ENCODE data around the gene SERINC4.
"Not testable (repeated sequence)": the region's sequence is repeated elsewhere in the genome, so short reads cannot be mapped to it uniquely, and the experiment has no call there.

Gene SERINC4

GRCh38 chr15:43799945-43800285 lies at the start of gene SERINC4:
SERINC4 (minus strand) TSS chr15:43800220; CDS start chr15:43799986, 234 bp downstream.
- no peak for DNase-seq (ENCODE audit: low read depth in 2 of 2)

DNA sequence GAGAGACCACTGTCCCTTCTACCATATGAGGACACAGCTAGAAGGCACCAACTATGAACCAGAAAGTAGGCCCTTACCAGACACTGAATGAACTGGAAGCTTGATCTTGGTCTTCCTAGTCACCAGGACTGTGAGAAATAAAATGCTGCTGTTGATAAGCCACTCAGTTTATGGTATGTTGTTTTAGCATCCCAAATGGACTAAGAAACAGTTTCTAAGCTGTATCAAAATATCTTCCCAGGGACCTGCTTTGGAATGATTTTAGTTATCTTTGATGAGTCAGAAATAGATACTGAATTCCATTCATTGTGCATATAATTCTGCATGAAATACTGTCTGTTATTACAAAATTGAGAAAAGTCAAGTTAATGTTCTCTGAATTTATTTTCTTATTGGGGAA lies 45.4 kb upstream of the SERINC4 start:
- DNase-seq (ENCODE audit: low read depth in 2 of 2), result no peak

GRCh38 chr15:43832485-43832884 lies 32.5 kb upstream of the SERINC4 start:
- not testable (repeated sequence) for DNase-seq (ENCODE audit: low read depth in 2 of 2)

DNA sequence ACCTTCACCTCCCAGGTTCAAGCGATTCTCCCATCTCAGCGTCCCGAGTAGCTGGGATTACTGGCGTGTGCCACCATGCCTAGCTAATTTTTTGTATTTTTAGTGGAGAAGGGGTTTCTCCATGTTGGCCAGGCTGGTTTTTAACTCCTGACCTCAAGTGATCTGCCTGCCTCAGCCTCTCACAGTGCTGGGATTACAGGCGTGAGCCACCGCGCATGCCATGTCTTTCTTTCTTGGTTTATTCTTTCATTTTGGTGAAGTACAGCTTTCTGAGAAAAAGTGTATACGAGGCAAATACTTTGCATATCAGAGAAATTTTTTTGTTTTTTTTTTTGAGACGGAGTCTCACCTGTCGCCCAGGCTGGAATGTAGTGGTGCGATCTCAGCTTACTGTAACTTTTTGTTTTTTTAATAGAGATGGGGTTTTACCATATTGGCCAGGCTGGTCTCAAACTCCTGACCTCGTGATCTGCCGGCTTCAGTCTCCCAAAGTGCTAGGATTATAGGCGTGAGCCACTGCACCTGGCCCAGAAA lies 31.6 kb upstream of the SERINC4 start:
- DNase-seq (ENCODE audit: low read depth in 2 of 2), result not testable (repeated sequence)

- not testable (repeated sequence) for DNase-seq (ENCODE audit: low read depth in 2 of 2)
These were observed 30.8 kb upstream of the SERINC4 start for GRCh38 chr15:43830691-43831275.

DNA sequence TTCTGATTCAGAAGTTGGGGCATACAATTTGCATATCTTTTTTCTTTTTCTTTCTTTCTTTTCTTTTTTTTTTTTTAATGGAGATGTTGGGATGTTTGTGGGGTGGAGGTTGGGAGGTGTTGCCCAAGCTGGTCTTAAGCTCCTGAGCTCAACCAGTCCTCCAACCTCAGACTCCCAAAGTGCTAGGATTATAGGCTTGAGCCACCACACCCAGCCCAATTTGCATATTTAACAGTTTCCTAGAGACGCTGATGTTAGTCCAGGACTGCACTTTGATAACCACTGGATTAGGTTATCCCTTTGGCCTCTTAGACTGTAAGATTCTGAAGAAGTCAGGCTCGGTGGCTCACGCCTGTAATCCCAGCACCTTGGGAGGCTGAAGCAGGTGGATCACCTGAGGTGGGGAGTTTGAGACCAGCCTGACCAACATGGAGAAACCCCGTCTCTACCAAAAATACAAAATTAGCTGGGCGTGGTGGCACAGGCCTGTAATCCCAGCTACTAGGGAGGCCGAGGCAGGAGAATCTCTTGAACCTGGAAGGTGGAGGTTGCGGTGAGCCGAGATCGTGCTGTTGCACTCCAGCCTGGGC lies 30.0 kb upstream of the SERINC4 start:
- DNase-seq (ENCODE audit: low read depth in 2 of 2), result not testable (repeated sequence)

DNA sequence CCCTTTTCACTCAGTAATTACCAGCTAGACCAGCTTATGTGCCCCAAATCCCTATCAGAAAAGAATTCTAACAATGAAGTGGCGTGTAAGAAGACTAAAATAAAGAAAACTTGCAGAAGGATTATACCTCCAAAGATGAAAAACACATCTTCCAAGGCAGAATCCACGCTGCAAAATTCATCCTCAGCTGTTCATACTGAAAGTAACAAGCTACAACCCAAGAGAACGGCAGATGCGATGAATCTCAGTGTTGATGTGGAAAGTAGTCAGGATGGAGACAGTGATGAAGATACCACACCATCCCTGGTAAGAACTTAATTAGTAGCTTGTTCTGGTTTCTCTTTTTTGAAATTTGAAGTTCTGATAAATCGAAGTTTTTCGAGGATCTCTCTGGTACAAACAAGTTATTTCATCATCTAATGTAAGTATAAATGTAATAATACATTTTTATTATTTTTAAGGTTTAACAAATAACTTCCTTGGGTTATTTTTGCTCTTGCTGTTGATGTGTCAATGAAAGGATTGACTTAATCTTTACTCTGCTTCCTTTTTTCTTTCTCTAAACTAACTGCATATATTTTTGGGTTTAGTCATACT lies 28.1 kb upstream of the SERINC4 start:
- DNase-seq (ENCODE audit: low read depth in 2 of 2), result no peak

- peak; percentile 80 to 81 for DNase-seq (ENCODE audit: low read depth in 2 of 2)
These were observed 26.7 kb upstream of the SERINC4 start, which contains the start of gene WDR76 for GRCh38 chr15:43826508-43827341. WDR76 (plus strand) TSS chr15:43827002; CDS start chr15:43827033, 31 bp downstream.

- DNase-seq (ENCODE audit: low read depth in 2 of 2), result no peak
These were observed 26.0 kb upstream of the SERINC4 start for GRCh38 chr15:43826029-43826507.

GRCh38 chr15:43825305-43825704 lies 25.3 kb upstream of the SERINC4 start:
- DNase-seq (ENCODE audit: low read depth in 2 of 2), result not testable (repeated sequence)

DNA sequence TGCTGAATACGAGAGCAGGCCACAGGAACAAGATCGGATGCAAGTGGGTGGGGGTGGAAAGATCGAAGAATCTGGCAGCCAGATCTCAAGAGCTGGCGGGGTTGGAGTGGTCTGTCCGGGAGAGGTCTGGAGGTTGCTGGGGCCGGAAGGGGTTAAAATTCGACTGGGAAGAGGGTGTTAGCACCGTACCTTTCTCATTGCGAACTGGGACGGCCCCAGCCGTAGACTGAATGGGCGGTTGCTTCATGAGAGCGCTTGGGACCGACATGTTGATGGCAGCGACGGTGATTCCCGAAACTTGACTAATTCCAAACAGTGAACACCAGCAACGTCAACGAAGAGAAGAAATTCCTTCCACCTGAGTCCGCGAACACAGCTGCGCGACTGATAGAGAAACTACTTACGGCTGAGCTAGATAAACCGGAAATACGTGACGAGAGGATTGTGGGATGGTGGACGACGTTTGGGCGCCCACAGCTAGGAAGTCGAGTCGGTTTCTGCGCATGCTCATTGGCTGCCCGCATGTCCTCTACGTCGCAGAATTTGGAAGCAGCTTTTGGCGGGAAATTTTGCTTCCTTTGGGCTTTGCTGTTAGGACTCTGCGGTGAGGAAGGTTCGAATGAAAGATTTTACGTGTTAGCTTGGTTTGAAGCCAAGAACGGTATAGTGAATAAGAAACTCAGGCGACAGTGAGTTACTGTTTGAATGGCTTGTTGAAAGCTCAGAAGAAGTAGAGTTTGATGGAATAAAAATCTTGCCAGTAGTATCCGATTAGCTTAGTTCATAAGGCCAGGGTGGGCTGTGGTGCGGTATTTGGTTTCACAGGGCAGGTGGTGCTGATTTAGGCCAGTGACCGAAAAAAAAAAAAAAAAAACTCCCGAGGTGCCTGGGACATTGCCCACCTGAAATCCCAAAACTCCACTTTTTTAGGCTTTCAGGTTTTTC lies 24.6 kb upstream of the SERINC4 start, which contains the start of gene MFAP1:
MFAP1 (minus strand) TSS at position 389 of the 945 bp plus-strand sequence; CDS start at position 268, 121 bp downstream.
- DNase-seq (ENCODE audit: low read depth in 2 of 2), result peak; percentile 87

GRCh38 chr15:43821505-43821904 lies 21.5 kb upstream of the SERINC4 start:
- no peak for DNase-seq (ENCODE audit: low read depth in 2 of 2)

- DNase-seq (ENCODE audit: low read depth in 2 of 2), result not testable (repeated sequence)
These were observed 15.0 kb upstream of the SERINC4 start for GRCh38 chr15:43815064-43815463.

DNA sequence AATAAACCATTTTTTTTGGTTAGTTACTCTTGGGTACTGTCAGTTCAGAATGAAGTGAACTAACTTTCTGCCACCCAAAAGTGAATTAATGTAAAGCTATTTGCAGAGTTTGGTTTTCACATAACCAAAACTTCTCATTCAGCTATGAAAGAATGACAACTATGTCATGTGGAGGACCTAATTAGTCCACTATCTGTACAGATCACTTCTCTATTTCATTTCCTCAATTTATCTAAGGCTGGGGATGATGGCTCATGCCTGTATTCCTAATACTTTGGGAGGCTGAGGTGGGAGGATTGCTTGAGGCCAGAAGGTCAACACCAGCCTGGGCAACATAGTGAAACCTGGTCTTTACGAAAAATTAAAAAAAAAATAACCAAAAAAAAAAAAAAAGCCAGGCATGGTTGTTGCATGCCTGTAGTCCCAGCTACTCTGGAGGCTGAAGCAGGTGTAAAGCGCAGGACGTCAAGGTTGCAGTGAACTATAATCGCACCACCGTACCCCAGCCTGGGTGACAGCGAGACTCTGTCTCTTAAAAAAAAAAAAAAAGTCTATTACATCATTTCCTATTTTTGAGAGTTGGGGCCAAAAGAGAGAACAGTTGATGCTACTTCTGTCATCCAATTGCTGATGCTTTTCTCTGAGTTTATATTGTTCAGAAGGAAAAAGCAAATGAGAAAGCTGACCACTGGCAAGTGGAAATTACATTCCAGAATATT lies 9.1 kb upstream of the SERINC4 start:
- DNase-seq (ENCODE audit: low read depth in 2 of 2), result no peak

GRCh38 chr15:43808435-43808950 lies 8.5 kb upstream of the SERINC4 start:
- DNase-seq (ENCODE audit: low read depth in 2 of 2), result no peak

GRCh38 chr15:43802676-43803075 lies 2.7 kb upstream of the SERINC4 start:
- not testable (repeated sequence) for DNase-seq (ENCODE audit: low read depth in 2 of 2)

- DNase-seq (ENCODE audit: low read depth in 2 of 2), result peak; percentile 83 to 86
These were observed 494 bp upstream of the SERINC4 start, which contains the start of gene HYPK for GRCh38 chr15:43800286-43801141. HYPK (plus strand) TSS chr15:43800599; CDS start chr15:43800623, 24 bp downstream.

- DNase-seq (ENCODE audit: low read depth in 2 of 2), result no peak
These were observed 643 bp downstream of the SERINC4 start for GRCh38 chr15:43799209-43799944.
